Measurements from ENCODE around the gene CNTFR.

DNA sequence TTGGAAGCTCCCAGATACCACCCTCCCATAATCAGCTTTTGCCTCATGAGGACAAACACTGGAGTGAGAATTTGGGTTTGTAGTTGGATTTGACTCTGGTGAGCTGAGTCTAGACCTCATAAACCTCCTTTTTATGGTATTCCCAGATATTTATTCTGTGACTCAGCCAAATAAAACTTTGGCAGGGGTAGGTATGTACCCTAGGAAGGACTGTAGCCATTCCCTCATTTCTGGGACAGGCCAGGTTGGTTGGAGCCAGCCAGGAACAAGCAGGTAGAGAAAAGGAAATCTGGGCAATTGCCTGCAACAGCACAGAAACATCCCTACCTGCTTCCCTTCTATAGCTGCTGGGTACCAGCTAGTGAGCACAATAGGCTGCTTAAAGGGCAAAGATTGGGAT lies 86.1 kb downstream of the CNTFR start:
- TF ChIP-seq, protein P1, sequence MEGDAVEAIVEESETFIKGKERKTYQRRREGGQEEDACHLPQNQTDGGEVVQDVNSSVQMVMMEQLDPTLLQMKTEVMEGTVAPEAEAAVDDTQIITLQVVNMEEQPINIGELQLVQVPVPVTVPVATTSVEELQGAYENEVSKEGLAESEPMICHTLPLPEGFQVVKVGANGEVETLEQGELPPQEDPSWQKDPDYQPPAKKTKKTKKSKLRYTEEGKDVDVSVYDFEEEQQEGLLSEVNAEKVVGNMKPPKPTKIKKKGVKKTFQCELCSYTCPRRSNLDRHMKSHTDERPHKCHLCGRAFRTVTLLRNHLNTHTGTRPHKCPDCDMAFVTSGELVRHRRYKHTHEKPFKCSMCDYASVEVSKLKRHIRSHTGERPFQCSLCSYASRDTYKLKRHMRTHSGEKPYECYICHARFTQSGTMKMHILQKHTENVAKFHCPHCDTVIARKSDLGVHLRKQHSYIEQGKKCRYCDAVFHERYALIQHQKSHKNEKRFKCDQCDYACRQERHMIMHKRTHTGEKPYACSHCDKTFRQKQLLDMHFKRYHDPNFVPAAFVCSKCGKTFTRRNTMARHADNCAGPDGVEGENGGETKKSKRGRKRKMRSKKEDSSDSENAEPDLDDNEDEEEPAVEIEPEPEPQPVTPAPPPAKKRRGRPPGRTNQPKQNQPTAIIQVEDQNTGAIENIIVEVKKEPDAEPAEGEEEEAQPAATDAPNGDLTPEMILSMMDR (IDR thresholded peaks at IDR 0.05; ENCODE audit: insufficient read depth, low read length) = no peak
- TF ChIP-seq SPI1 (IDR thresholded peaks at IDR 0.05; ENCODE audit: borderline replicate concordance, low read depth) (no peak), POLR2AphosphoS5 (IDR thresholded peaks at IDR 0.05; ENCODE audit: low read depth) (no peak)
- TF ChIP-seq, protein P2, sequence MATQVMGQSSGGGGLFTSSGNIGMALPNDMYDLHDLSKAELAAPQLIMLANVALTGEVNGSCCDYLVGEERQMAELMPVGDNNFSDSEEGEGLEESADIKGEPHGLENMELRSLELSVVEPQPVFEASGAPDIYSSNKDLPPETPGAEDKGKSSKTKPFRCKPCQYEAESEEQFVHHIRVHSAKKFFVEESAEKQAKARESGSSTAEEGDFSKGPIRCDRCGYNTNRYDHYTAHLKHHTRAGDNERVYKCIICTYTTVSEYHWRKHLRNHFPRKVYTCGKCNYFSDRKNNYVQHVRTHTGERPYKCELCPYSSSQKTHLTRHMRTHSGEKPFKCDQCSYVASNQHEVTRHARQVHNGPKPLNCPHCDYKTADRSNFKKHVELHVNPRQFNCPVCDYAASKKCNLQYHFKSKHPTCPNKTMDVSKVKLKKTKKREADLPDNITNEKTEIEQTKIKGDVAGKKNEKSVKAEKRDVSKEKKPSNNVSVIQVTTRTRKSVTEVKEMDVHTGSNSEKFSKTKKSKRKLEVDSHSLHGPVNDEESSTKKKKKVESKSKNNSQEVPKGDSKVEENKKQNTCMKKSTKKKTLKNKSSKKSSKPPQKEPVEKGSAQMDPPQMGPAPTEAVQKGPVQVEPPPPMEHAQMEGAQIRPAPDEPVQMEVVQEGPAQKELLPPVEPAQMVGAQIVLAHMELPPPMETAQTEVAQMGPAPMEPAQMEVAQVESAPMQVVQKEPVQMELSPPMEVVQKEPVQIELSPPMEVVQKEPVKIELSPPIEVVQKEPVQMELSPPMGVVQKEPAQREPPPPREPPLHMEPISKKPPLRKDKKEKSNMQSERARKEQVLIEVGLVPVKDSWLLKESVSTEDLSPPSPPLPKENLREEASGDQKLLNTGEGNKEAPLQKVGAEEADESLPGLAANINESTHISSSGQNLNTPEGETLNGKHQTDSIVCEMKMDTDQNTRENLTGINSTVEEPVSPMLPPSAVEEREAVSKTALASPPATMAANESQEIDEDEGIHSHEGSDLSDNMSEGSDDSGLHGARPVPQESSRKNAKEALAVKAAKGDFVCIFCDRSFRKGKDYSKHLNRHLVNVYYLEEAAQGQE (IDR thresholded peaks at IDR 0.05; ENCODE audit: insufficient replicate concordance, low read depth) = no peak
